A204.1 (cell line): ENCODE data around the gene TAPT1.
"Not testable (repeated sequence)": the region's sequence is repeated elsewhere in the genome, so short reads cannot be mapped to it uniquely, and the experiment has no call there.

Experiments used
- FAIRE-seq: peaks from 2 replicates; lab custom pipeline; 2012; peaks lifted over from hg19 to GRCh38; lab: Jason Lieb, UNC

The TAPT1 gene

DNA sequence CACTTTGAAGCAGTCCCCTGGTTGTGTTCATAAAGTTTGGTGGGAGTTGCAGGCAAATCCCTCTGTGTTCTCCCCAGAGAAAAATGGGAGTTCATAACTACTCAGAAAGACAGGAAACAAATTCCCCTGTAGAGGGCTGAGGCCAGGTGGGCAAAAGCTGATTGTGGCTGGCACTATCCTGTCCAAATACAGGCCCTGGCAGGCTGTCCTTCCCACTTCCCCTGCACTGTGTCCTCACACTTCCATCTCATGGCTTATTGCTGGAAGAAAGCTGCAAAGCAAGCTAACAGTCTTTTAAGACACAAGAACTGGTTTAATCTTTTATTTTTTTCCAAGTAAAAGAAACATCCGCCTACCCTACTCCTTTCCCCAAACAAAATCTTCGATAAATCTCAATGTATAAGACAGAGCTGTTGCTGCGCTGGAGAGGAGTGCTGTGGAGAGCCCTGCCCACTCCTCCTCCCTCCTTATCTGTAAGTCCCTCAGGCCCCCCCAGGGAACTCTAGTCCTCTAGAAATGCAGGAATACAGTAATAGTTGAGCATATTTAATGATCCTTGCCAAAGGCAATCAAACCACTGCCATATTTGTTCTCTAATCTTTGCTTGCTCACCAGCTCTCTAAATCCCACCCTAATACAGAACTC lies 14.0 kb downstream of the TAPT1 start:
- no peak for FAIRE-seq

- no peak for FAIRE-seq
Measured at GRCh38 chr4:16207409-16207808, 18.9 kb downstream of the TAPT1 start.

GRCh38 chr4:16206848-16207247 lies 19.4 kb downstream of the TAPT1 start:
- FAIRE-seq = no peak

GRCh38 chr4:16206301-16206700 lies 20.0 kb downstream of the TAPT1 start:
- FAIRE-seq = no peak

DNA sequence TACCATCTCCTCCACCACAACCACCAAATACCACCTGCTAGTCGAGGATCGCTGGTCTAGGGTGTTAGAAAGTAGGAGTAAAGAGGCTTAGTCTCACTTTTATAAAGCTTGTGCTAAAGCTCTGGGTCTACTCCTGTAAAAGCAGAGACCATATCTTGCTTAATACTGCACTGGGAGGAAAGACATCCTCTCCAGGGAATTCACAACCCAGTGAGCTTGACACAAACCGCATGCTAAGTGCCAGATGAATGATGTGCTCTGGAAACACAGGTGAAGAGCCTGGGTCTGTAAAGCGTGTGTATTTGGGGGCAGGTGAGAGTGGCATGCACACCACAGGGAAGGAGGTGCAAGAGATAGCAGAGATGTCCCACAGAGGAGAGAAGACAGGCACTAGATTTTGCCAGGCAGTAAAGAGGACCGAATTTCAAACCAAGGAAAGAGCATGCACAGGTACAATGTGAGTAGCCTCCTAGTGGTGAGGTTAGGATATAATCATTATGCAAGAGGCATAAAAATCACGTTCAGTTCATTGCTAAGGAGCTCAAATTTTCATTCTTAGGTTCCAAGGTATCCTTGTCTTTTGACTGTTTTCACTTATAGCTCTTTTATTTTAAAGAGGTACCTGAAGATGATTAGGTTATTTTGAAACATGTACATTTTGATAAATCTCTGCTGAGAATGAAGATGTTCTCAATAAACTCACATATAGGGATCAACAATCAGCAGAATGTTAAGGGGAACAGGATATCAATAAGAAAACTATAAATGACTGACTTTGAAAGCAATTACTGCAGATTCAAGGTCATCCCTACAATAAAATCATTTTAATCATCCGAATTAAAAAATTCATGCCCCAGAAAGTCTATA lies 20.7 kb downstream of the TAPT1 start:
- FAIRE-seq = peak; percentile 52

- no peak for FAIRE-seq
Measured at GRCh38 chr4:16204505-16204904, 21.8 kb downstream of the TAPT1 start.

GRCh38 chr4:16203083-16203482 lies 23.2 kb downstream of the TAPT1 start:
- FAIRE-seq = no peak

DNA sequence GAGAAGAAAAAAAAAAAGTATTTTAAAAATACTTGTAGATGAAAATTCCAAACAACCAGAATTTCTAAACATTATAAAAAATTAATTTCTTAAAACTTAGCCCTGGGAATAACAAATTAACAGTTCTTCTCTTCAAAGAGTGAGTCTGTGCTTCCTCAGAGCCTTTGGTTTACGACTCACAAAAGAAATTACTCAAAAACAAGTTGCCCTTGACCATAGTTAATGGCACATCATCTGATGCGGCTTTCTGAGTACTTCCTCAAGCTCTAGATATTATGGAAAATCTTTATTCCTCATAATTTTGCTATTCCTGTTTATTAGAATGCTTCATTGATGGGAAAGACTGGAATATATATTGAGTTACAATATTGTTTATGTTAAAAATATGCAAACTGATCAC lies 23.7 kb downstream of the TAPT1 start:
- FAIRE-seq = no peak

DNA sequence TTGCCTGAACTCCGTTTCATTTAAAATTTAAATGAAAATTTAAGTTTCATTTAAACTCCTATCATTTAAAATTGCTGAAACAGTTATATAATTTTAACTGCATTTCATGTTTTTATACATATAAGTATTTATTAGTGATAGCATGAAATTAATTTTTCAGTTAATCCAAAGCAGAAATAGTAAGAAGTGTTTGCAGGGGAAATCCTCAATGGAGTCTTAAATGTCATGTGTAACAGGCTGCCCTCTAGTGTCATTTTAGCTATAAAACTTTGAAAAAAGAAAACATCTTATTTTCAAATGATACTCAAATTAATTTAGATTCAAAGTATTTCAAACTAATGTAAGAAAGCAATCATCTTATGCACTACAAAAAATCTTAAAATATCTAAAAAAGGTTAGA lies 27.2 kb downstream of the TAPT1 start:
- peak; percentile 99 for FAIRE-seq

DNA sequence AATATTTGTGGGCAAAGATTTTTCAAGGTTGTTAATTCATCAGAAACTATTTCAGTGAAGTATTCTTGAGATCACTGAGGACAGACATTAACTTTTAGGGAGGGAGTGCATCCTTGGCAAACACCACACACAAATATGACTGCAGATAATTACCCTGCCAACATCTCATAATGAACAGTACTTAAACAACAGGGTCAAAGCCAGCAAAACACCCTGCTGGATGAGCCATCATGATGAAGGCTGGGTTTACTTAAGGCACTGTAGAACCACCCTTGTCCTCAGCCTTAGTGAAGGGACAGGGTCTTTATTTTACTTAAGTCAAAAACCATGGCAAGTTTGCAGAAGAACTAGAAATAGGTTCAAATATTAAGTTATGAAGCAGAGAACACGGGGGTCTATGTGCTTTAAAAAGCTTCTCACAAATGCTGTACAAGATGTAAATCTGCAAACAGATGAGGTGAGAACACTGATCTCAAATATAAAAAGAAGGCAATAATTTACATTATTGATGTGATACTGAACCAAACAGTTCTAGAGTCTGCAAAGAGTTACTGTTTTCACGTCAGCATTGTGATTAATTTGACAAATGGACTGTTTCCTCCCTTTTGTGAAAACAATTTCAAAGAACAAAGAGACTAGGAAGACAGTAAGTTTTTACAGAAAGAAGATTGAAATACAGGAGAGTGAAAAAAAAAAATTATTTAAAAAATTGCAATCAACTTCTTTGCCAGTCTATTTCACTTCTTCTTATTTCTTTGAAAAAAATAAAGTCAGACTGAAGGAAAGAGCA lies 28.2 kb downstream of the TAPT1 start:
- FAIRE-seq = no peak

- FAIRE-seq = no peak
Measured at GRCh38 chr4:16196482-16197393, 29.5 kb downstream of the TAPT1 start.

DNA sequence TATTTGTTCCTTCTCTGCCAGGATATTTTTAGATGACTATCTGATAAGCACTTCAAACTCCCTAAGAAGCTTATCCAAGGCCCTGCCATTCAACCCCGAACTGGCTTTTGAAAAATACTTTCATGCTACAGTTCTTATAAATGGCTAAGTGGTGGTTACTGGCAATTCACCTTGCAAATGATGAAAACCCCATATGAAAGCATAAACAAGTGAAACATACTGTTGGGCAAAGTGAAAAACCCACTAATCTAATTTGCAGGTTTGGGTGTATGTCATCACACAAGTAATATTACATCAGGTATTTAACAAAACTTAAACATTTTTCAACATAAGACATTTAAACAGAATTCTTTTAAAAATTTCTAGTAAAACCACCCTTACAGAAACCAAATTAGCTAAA lies 31.1 kb downstream of the TAPT1 start:
- no peak for FAIRE-seq

- not testable (repeated sequence) for FAIRE-seq
Measured at GRCh38 chr4:16194798-16195197, 31.5 kb downstream of the TAPT1 start.

DNA sequence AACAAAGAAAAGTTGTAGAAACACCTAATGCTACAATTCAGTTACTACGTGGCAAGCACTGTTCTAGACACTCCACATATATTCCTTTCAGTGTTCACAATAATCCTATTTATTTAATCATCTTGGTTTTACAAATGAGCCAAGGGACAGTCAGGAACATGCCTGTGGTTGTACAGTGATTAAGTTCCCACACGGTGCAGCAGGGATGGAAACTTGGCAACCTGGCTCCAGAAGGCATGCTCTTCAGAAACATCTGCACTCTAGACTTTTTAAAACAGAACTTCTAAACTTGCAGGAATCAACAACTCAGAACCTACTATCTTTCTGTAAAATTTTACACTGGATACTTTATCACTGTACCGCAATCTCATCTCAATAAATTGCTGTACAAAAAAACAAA lies 32.1 kb downstream of the TAPT1 start:
- FAIRE-seq = no peak

DNA sequence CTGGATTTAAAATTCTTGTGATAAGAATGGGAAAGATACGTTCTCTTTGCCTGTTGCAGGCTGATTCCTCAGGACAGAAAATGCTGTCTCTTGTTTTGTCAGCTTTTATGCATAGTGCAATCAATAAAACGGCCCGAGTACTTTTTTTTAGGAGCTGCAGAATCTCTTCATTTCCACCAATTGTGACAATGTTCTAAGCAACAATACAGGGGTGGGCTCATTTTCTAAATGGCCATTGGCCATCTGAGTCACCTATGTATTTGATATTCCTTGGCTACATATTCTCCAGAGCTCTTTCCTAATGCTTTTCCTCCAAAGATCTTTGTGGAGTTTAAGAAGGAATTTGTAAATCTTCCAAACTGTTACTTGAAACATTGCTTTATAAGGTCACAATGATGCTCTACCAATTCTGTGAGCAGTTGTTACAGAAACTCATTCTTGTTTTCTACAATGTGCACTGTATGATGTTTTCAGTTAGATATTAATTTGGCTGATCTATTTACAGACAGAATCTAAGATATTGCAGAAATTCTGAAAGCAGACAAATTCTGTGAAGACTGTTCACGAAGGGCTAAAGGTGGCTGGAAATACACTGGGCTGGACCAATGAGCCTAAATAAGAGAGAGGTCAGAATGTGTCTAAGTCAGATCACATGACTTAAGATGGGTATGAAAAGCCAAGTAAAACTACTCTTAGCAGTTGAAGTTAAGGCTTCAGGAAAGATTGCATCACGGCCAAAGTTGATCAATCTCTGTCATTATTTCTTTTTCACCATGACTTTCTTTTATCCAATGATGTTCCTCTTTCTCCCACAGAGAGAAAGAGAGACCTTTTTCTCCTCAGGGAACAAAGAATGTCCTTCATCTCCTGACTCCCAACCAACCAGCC lies 33.4 kb downstream of the TAPT1 start:
- FAIRE-seq = no peak

- FAIRE-seq = no peak
Measured at GRCh38 chr4:16192057-16192456, 34.2 kb downstream of the TAPT1 start.

GRCh38 chr4:16187455-16187854 lies 38.8 kb downstream of the TAPT1 start:
- FAIRE-seq = no peak

- FAIRE-seq = no peak
Measured at GRCh38 chr4:16186986-16187385, 39.3 kb downstream of the TAPT1 start.

DNA sequence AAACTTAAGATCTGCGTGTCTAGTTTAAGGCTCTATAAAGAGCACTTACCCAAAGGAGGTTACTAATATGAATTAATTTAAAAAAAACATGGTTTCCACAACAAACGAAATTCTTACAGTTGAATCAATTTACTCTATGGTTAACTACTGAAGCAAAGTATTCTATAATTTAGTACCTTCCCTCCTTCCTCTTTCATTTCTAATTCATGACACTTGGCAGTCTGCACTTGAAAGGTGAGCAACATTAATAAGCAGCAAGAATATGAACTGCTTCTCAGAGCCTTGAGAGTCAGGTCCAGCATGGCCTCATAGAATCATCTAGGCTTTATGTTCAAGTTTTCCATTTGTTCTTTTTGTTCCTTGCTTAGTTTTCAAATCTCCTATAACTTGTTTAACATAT lies 42.7 kb downstream of the TAPT1 start:
- FAIRE-seq = no peak

- FAIRE-seq = no peak
Measured at GRCh38 chr4:16176621-16177020, 49.6 kb downstream of the TAPT1 start.

- no peak for FAIRE-seq
Measured at GRCh38 chr4:16171831-16172230, 54.4 kb downstream of the TAPT1 start.
